ENCODE data around the gene CNKSR1. TPM values are rescaled to one million over a fixed set of nuclear protein-coding genes. Genes with fewer than 3 reads are reported as not detected.
A peak's percentile ranks its signal among the peaks of the same experiment; 100 is the strongest.

Gene CNKSR1
- total and polyA plus RNA-seq, 10 donors: 0.68 to 5.5 (median 2.3) TPM

DNA sequence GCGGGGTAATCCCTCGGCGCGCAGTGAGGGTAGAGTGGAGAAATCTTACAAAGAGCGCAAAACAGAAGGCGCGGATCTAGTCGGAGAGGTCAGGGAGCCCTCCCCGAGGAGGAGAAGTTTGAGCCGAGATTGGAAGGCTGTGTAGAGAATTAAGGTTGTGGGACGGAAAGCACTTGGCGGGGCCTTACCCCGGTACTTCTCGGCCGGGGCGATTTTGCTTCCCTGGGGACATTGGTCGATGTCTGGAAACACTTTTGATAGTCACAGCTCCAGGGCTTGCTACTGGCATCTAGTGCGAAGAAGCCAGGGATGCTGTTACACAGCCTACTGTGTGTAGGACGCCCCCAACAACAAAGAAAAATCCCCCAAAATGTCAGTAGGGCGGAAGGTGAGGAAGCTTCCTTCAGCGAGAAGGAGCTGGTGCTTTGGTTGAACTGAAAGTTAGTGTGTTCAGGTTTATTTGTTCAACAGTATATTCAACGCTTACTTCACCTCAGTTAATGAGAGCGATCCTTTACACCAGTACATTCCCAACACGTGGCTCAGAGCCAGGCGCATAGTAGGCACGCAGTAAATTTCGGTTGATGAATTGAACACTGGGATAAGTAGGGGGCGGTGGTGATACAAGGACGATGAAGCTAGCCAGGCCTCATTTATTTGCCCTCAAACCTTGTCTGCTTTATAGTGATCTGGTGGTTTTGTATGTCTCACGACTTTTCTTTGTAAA lies 57.5 kb downstream of the CNKSR1 start:
- no peak for DNase-seq
- TF ChIP-seq, protein P1, sequence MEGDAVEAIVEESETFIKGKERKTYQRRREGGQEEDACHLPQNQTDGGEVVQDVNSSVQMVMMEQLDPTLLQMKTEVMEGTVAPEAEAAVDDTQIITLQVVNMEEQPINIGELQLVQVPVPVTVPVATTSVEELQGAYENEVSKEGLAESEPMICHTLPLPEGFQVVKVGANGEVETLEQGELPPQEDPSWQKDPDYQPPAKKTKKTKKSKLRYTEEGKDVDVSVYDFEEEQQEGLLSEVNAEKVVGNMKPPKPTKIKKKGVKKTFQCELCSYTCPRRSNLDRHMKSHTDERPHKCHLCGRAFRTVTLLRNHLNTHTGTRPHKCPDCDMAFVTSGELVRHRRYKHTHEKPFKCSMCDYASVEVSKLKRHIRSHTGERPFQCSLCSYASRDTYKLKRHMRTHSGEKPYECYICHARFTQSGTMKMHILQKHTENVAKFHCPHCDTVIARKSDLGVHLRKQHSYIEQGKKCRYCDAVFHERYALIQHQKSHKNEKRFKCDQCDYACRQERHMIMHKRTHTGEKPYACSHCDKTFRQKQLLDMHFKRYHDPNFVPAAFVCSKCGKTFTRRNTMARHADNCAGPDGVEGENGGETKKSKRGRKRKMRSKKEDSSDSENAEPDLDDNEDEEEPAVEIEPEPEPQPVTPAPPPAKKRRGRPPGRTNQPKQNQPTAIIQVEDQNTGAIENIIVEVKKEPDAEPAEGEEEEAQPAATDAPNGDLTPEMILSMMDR (IDR thresholded peaks at IDR 0.05 in 8 of 11, conservative IDR thresholded peaks at IDR 0.05 in 3 of 11): no peak
- no peak for TF ChIP-seq POLR2AphosphoS5 (IDR thresholded peaks at IDR 0.05)
- no peak for TF ChIP-seq POLR2A (IDR thresholded peaks at IDR 0.05)
- Histone ChIP-seq H3K4me3 (peak overlapping the region; percentile 57 to 91 (median 74)), H3K4me1 (peaks cover 3 to 39% (median 17%) of the 10 kb centered on the region in 6 donors), H3K27ac (peak overlapping the region; percentile 81 to 94 (median 90)), H3K36me3 (peaks cover 0 to 3% (median 0%) of the 10 kb centered on the region in 6 donors), H3K9me3 (no peaks in the 10 kb centered on the region), H3K27me3 (replicated peaks in 1 of 7) (no peaks in the 10 kb centered on the region)
- intact Hi-C loops (cut with DNase I; ENCODE audit: low total_unique reads): no loop called here
- 2 to 4% (median 2%) methylated on average over 30 of the region's 30 CpGs for WGBS, 5 donors

DNA sequence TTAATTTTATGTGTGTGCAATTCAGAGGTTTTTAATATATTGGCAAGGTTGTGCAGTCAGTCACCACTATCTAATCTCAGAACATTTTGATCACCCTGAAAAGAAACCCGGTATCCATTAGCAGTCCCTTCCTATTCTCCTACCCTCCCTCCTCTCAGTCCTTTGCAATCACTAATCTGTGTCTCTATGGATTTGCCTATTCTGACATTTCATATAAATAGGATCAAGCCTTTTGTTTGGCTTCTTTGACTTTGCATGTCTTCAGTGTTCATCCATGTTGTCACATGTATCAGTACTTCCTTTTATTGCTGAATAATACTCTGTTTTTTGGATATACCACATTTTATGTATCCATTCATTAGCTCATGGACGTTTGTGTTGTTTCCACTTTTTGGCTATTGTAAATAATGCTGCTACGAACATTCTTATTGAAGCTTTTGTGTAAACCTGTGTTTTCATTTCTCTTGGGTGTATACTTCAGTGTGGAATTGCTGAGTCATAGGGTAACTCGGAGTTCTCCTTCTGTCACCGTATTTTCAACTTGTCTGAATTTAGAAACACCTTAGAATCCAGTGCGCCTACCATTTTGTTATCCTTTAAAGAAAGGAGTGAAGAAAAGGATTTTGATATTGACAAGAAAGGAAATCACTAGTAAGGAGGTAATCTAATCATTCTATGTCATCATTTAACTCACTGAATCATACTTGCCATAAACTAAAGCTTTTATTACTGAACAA lies 60.1 kb downstream of the CNKSR1 start:
- Histone ChIP-seq H3K9me3 (no peaks in the 10 kb centered on the region), H3K4me3 (no peak overlapping the region), H3K27ac (peak overlapping the region in 1 of 8 donors; percentile 53), H3K4me1 (peaks cover 3 to 39% (median 17%) of the 10 kb centered on the region in 6 donors), H3K27me3 (replicated peaks in 1 of 7) (no peaks in the 10 kb centered on the region), H3K36me3 (peaks cover 0 to 24% (median 0%) of the 10 kb centered on the region in 6 donors)
- 52 to 65% (median 55%) methylated on average over 6 of the region's 6 CpGs for WGBS, 5 donors
- no peak for TF ChIP-seq POLR2AphosphoS5 (IDR thresholded peaks at IDR 0.05)
- no peak for TF ChIP-seq POLR2A (IDR thresholded peaks at IDR 0.05)
- TF ChIP-seq, protein P1 (IDR thresholded peaks at IDR 0.05 in 8 of 11, conservative IDR thresholded peaks at IDR 0.05 in 3 of 11): no peak
- intact Hi-C loops (cut with DNase I; ENCODE audit: low total_unique reads): no loop called here
- no peak for DNase-seq

Other genes with a start within 250 kb of the CNKSR1 start
- gene PAFAH2, start 179.4 kb upstream of the CNKSR1 start, total RNA-seq: 10 to 100 TPM; 12.9 to 19.7 (median 13.9) TPM
- gene PAFAH2, start 179.4 kb upstream of the CNKSR1 start, polyA plus RNA-seq: 1 to 10 TPM; 3.9 to 5.3 (median 4.7) TPM
- 1 to 10 TPM; 2.3 to 8.6 (median 4.9) TPM for gene EXTL1, start 155.7 kb upstream of the CNKSR1 start, total RNA-seq
- gene EXTL1, start 155.7 kb upstream of the CNKSR1 start, polyA plus RNA-seq: 1 to 10 TPM in 1 of 3 donors, under 1 TPM in 2; 0.30 to 3.6 (median 0.63) TPM
- not detected for gene SLC30A2, start 131.4 kb upstream of the CNKSR1 start, total RNA-seq
- not detected for gene SLC30A2, start 131.4 kb upstream of the CNKSR1 start, polyA plus RNA-seq
- gene TRIM63, start 109.9 kb upstream of the CNKSR1 start, total RNA-seq: under 1 TPM in 2 of 7 donors, not detected in 5; 0.19 to 0.61 TPM
- gene TRIM63, start 109.9 kb upstream of the CNKSR1 start, polyA plus RNA-seq: under 1 TPM; 0.13 to 0.33 (median 0.30) TPM
- 10 to 100 TPM in 5 of 7 donors, 1 to 10 TPM in 2; 7.7 to 14.1 (median 11.6) TPM for gene PDIK1L, start 65.7 kb upstream of the CNKSR1 start, total RNA-seq
- 1 to 10 TPM; 2.5 to 3.1 (median 3.1) TPM for gene PDIK1L, start 65.7 kb upstream of the CNKSR1 start, polyA plus RNA-seq
- 1 to 10 TPM in 6 of 7 donors, under 1 TPM in 1; 0.76 to 5.9 (median 1.8) TPM for gene FAM110D, start 18.4 kb upstream of the CNKSR1 start, total RNA-seq
- 1 to 10 TPM in 1 of 3 donors, under 1 TPM in 2; 0.44 to 1.2 (median 0.91) TPM for gene FAM110D, start 18.4 kb upstream of the CNKSR1 start, polyA plus RNA-seq
- not detected for gene C1orf232, start 8.5 kb upstream of the CNKSR1 start, total RNA-seq
- gene C1orf232, start 8.5 kb upstream of the CNKSR1 start, polyA plus RNA-seq: not detected
- gene ZNF593, start 7.6 kb upstream of the CNKSR1 start, total RNA-seq: 10 to 100 TPM; 13.5 to 27.8 (median 19.6) TPM
- 100 to 1,000 TPM in 1 of 3 donors, 10 to 100 TPM in 2; 74.9 to 104 (median 80.3) TPM for gene ZNF593, start 7.6 kb upstream of the CNKSR1 start, polyA plus RNA-seq
- not detected for gene ZNF593OS, start 5.7 kb upstream of the CNKSR1 start, total RNA-seq
- gene ZNF593OS, start 5.7 kb upstream of the CNKSR1 start, polyA plus RNA-seq: under 1 TPM; 0.26 to 0.43 (median 0.26) TPM
- not detected for gene CATSPER4, start 13.1 kb downstream of the CNKSR1 start, total RNA-seq
- under 1 TPM in 1 of 3 donors, not detected in 2; 0.03 TPM for gene CATSPER4, start 13.1 kb downstream of the CNKSR1 start, polyA plus RNA-seq
- gene CEP85, start 56.7 kb downstream of the CNKSR1 start, total RNA-seq: 10 to 100 TPM in 5 of 7 donors, 1 to 10 TPM in 2; 7.8 to 14.9 (median 10.8) TPM
- gene CEP85, start 56.7 kb downstream of the CNKSR1 start, polyA plus RNA-seq: 1 to 10 TPM; 3.9 to 5.2 (median 4.2) TPM
- 100 to 1,000 TPM; 139 to 261 (median 233) TPM for gene SH3BGRL3, start 102.6 kb downstream of the CNKSR1 start, total RNA-seq
- 100 to 1,000 TPM; 249 to 319 (median 286) TPM for gene SH3BGRL3, start 102.6 kb downstream of the CNKSR1 start, polyA plus RNA-seq
- 10 to 100 TPM; 25.1 to 67.1 (median 48.0) TPM for gene UBXN11, start 129.1 kb downstream of the CNKSR1 start, total RNA-seq
- 10 to 100 TPM; 26.6 to 67.8 (median 66.1) TPM for gene UBXN11, start 129.1 kb downstream of the CNKSR1 start, polyA plus RNA-seq
- gene CD52, start 140.5 kb downstream of the CNKSR1 start, total RNA-seq: 100 to 1,000 TPM; 206 to 422 (median 301) TPM
- 1,000 to 10,000 TPM; 2,248 to 3,726 (median 2,540) TPM for gene CD52, start 140.5 kb downstream of the CNKSR1 start, polyA plus RNA-seq
- gene CRYBG2, start 176.6 kb downstream of the CNKSR1 start, total RNA-seq: 1 to 10 TPM in 1 of 7 donors, under 1 TPM in 1, not detected in 5; 0.87 to 1.1 TPM
- gene CRYBG2, start 176.6 kb downstream of the CNKSR1 start, polyA plus RNA-seq: 1 to 10 TPM; 1.2 to 3.4 (median 1.5) TPM
- gene ZNF683, start 195.3 kb downstream of the CNKSR1 start, total RNA-seq: under 1 TPM in 5 of 7 donors, not detected in 2; 0.17 to 0.74 (median 0.49) TPM
- gene ZNF683, start 195.3 kb downstream of the CNKSR1 start, polyA plus RNA-seq: 1 to 10 TPM in 1 of 3 donors, under 1 TPM in 2; 0.38 to 1.5 (median 0.83) TPM
- gene LIN28A, start 233.3 kb downstream of the CNKSR1 start, total RNA-seq: not detected
- not detected for gene LIN28A, start 233.3 kb downstream of the CNKSR1 start, polyA plus RNA-seq